NCI-H748 (cell line): Measurements from ENCODE around the gene TMA7.
A peak's percentile ranks its signal among the peaks of the same experiment; 100 is the strongest.
"Not testable (repeated sequence)": the region's sequence is repeated elsewhere in the genome, so short reads cannot be mapped to it uniquely, and the experiment has no call there.

Experiments used
- DNase-seq: peaks from one replicate; lab custom pipeline; 2025; ENCODE audit not compliant: unreplicated experiment; lab: John Stamatoyannopoulos, UW

The TMA7 gene

GRCh38 chr3:48435774-48436476 lies 4.1 kb upstream of the TMA7 start:
- DNase-seq = peak; percentile 76

GRCh38 chr3:48436477-48436787 lies 3.6 kb upstream of the TMA7 start:
- DNase-seq = no peak

- no peak for DNase-seq
These were observed 3.2 kb upstream of the TMA7 start for GRCh38 chr3:48436855-48437254.

GRCh38 chr3:48437812-48438211 lies 2.2 kb upstream of the TMA7 start:
- DNase-seq = no peak

- peak; percentile 22 for DNase-seq
These were observed 517 bp downstream of the TMA7 start for GRCh38 chr3:48440590-48440958.

GRCh38 chr3:48441940-48442339 lies 1.9 kb downstream of the TMA7 start:
- no peak for DNase-seq

GRCh38 chr3:48445277-48445882 lies 5.3 kb downstream of the TMA7 start:
- no peak for DNase-seq

- DNase-seq = no peak
These were observed 6.0 kb downstream of the TMA7 start for GRCh38 chr3:48446043-48446424.

GRCh38 chr3:48446425-48447193 lies 6.6 kb downstream of the TMA7 start, which contains the start of gene ATRIP:
TSS of gene ATRIP (plus strand) at chr3:48446737. CDS start at chr3:48446846, 109 bp downstream.
- peak; percentile 90 for DNase-seq

GRCh38 chr3:48451270-48451669 lies 11.2 kb downstream of the TMA7 start:
- no peak for DNase-seq

- DNase-seq = no peak
These were observed 16.4 kb downstream of the TMA7 start for GRCh38 chr3:48456456-48456855.

GRCh38 chr3:48459331-48459730 lies 19.3 kb downstream of the TMA7 start:
- DNase-seq = no peak

GRCh38 chr3:48459773-48460516 lies 19.9 kb downstream of the TMA7 start:
- no peak for DNase-seq

- no peak for DNase-seq
These were observed 20.5 kb downstream of the TMA7 start for GRCh38 chr3:48460517-48460902.

- DNase-seq = not testable (repeated sequence)
These were observed 21.7 kb downstream of the TMA7 start for GRCh38 chr3:48461767-48462166.

GRCh38 chr3:48463703-48464102 lies 23.6 kb downstream of the TMA7 start:
- DNase-seq = no peak

- DNase-seq = no peak
These were observed 24.7 kb downstream of the TMA7 start for GRCh38 chr3:48464713-48465221.

GRCh38 chr3:48465237-48465530 lies 25.1 kb downstream of the TMA7 start:
- no peak for DNase-seq

- peak; percentile 68 for DNase-seq
These were observed 25.7 kb downstream of the TMA7 start for GRCh38 chr3:48465531-48466378.

GRCh38 chr3:48466386-48467109 lies 26.5 kb downstream of the TMA7 start:
- no peak for DNase-seq
